IPS DF 19.7 (cell line): ENCODE measurements around the gene SMIM32.

ENCODE experiments used
- DNase-seq: peaks from one replicate; pipeline ENCODE4 v3.0.0-alpha.2; 2013; ENCODE audit warnings: low read depth, low spot score

SMIM32 gene

DNA sequence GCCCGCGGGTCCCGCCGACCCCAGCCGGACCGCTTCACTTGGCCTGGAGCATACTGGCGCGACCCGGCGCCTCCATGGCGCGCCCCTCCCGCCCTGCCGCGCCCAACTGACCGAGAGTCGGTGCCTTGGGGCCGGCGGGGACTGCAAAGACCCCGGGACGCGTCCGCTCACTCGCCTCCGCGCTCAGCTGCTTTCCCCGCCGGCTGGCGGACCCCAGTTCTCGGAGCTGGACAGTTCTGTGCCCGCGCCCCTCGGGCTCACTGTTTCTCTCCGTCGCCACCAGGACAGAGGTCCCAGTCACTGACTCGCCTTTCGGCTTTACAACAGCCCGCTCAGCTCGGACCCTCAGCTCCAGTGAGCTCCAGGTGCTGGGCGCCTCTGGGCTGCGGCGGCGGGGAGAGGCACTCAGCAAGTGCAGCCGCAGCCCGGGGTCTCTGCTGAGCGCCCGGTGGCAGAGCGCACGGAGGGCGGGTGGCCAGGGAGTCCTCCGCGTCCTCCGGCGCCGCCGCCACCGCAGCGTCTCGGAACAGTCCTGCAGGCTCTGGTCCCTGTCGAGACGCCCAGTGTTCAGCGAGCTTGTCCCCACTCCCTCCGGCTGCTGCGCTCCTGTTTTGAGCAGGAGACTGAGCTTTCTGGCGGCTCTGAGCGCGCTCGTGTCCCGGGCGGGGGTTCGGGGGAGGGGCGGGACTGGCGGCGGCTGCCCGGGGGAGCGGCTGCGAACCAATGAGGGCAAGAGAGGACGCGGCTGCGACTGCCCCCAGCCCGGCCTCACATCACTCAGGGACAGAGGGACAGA lies at the start of gene SMIM32:
TSS of gene SMIM32 (minus strand) at position 637 of the 796 bp plus-strand sequence. CDS start 638 bp downstream, outside the sequence.
- no peak for DNase-seq

GRCh38 chr5:136242611-136243010 lies 49.6 kb upstream of the SMIM32 start:
- no peak for DNase-seq

- DNase-seq: no peak
Measured at GRCh38 chr5:136242136-136242535, 49.2 kb upstream of the SMIM32 start.

DNA sequence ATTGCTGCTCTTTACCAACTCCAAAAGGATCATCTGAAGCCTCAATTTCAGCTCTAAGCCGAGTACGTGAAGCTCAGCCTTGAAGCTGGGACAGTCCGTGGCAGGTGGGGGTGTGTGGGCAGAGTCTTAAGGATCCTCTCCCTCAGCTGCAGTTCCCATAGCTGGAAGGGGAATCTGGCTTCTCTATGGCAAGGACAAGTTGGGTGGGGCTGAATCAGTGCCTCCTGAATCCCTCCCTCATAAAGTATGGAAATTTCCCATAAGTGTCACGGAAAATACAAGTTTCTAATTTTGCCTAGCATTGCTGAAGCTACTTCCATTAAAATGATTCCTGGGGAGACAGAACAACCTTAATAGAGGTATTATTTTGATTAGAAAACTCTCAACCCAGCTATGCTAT lies 47.9 kb upstream of the SMIM32 start:
- no peak for DNase-seq

DNA sequence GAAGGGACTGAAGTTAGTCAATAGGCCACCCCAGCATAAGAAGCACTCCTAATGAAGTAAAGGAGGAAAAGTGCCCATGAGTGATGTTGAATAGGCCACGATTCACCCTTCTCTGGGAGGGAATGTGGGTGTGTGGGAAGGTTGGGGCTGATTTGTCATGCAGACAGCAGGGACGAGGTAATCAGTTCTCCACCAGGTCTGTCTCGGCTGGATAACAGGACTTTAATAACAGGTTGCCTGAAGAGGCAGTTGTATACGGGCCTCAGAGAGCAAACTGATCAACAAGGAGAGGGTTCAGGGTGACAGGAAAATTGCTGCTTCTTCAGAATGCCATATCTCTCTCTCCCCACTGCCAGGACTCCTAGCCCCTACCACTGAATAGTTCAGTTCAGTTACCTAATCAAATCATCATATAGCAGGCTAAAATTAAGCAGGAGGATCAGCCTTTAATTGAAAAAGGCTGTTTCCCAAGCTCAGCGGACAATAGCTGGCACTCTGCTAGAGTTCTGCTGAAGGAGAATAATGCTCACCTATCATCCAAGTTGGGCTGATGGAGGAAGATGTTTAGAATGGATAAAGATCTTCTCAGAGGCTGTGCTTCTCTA lies 43.6 kb upstream of the SMIM32 start:
- DNase-seq: no peak

- DNase-seq: no peak
Measured at GRCh38 chr5:136235321-136235720, 42.4 kb upstream of the SMIM32 start.

GRCh38 chr5:136232316-136232715 lies 39.4 kb upstream of the SMIM32 start:
- DNase-seq: no peak

- no peak for DNase-seq
Measured at GRCh38 chr5:136230176-136230575, 37.2 kb upstream of the SMIM32 start.

DNA sequence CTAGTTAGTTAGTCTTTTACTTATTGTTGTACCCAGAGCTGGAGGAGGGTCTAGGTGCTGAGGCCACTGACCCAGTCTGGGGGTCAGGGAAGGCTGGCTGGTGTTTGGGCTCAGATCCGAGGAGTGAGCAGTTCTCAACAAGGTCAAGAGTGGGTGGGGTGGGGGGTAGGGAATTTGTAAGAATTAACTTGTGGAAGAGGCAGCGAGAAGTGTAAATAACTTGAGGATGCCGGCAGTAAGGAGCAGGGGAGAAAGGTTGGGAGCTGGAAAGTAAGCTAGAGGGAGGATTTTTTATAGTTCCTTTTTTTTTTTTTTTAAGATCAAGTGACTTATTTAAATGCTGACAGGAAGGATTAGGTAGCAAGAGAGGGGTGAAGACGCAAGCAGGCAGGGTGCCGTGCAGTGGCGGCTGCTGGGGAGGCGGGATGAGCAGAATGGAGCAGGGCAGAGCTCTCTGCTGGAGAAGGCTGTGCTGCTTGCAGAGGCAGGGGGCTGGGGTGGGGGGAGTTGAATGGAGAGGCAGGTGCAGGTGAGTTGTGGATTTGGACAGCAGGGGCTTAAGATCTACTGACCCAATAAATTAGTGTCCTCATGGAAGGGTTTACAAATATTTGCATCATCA lies 35.3 kb upstream of the SMIM32 start:
- DNase-seq: no peak

GRCh38 chr5:136226401-136226800 lies 33.4 kb upstream of the SMIM32 start:
- no peak for DNase-seq

GRCh38 chr5:136225796-136226195 lies 32.8 kb upstream of the SMIM32 start:
- DNase-seq: no peak

DNA sequence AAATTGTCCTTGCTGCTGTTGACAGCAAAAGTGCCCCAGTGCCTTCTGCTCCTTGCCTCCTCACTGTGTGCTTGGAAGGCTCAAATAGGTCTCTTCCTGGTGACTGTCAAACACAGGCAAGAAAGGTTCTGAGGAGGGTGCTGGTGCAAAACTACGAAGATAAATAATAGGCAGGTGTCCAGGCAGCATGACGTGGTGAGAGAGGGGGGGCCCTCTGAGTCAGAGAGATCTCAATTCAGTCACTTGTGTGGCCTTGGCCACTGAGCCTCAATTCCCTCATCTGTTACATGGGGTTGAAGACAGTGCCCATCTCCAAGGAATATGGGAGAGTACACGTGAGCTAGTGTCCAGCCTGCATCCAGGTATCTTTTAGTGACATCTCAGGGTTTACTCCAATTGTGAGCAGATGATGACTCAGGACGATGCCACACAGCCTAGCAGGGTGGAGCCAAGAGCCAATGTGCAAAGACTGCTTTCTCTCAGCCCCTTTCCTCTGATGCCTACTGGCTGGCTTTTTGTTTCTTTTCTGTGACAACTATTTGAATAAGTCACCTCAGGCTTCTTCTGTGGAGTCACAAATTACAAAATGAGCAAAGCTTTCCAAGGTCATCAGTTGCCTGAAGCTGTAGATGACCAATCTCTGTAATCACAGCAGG lies 29.7 kb upstream of the SMIM32 start:
- DNase-seq: no peak

DNA sequence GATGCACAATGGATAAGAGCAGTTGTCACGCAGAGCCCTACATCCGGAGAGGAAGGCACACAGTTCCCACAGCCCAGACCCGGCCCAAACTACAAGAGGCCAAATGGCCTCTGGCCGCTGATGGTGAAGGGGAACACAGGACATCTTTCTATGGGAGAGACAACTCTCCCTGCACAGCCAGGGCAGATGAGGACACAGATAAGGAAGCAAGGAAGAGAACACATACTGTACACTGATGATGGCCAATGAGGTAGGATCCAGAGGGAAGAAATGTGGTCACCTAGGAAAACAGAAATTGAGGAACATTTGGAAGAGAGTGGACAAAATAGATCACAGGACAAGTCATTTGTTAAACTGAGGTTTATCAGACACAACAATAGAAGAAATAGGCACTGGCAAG lies 28.4 kb upstream of the SMIM32 start:
- no peak for DNase-seq

- no peak for DNase-seq
Measured at GRCh38 chr5:136216230-136216629, 23.3 kb upstream of the SMIM32 start.

DNA sequence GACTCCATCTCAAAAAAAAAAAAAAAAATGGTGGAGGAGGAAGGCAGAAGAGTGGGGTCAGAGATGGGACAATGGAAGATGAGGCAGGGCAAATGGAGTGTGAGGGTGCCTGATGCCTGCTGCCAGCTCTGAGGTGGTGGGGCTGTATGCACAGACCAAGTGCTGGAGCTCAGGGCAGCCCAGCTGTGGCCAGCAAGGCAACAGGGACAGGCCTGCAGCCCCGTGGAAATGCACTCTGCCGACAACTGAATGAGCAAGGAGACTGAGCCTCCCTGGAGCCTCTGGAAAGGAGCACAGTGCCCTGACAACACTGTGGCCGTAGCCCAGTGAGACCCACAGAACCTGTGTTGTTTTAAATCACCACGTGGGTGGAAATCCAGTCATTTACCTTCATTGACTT lies 22.9 kb upstream of the SMIM32 start:
- no peak for DNase-seq

GRCh38 chr5:136213919-136214493 lies 21.0 kb upstream of the SMIM32 start:
- DNase-seq: no peak

DNA sequence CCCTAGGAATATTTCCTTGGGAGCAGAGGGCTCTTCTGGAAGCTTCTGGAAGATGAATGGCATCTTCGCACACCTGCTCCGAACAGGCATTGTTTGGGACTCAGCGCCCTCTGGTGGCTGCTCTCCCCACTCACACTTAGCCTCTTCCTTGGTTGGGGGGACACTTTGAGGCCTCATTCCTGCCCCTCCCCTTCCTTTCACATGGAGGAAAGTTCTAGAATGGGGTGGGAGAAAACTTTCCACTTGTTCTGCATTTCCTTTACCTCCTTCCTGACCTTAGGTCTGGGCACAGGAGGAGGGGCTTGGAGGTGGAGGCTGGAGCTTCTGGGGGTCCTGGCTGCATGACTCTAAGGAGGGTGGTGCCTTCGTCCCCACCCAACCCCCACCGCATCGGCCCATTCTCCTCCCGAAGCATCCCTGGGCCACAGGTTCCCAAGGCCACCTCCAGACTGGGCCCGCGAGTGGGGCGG lies 19.3 kb upstream of the SMIM32 start:
- DNase-seq: no peak

GRCh38 chr5:136211282-136212040 lies 18.5 kb upstream of the SMIM32 start:
- DNase-seq: no peak

DNA sequence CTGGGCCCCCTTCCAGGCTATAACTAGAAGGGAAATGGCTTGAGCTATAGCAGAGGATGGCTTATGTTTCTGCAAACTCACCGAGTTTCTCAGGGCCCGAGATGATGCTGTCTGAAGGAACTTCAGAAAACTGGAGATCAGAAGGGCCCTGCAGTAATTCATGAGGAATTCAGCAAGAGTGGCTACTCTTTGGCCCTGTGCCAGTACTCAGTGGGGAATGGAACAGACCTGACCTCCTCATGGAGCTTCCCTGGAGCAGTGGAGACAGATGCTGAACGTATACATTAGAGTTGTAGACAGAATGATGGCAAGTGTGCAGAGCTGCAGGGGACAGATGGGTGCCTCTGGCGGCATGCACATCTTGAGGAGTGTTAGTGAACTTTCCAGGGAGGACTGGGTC lies 17.3 kb upstream of the SMIM32 start:
- no peak for DNase-seq

DNA sequence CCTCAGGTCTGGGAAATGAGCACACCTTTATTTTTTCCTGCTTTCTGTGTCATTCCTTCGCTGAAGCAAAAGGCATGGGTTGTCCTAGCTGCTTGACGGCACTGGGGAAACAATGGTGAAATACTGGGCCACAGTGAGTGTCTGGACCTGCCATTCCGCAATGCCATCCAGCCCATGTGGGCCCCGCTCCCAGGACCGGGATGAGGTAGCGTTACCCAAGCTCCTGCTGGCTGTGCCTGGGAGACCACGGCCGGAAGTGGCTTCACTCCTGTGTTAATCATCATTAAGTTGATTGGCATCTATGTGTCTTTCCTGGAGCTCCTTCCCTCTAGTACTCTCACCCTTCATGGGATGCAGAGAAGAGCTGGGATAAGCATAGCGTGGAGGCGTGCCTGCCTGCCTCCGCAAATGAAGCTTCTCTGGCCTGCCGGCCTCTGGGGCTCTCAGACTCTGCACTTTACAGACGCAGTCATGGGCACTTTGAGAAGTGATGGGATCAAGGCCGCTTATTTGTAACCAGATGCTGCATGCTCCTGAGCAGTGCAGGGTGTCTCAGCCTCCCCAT lies 16.5 kb upstream of the SMIM32 start:
- no peak for DNase-seq

DNA sequence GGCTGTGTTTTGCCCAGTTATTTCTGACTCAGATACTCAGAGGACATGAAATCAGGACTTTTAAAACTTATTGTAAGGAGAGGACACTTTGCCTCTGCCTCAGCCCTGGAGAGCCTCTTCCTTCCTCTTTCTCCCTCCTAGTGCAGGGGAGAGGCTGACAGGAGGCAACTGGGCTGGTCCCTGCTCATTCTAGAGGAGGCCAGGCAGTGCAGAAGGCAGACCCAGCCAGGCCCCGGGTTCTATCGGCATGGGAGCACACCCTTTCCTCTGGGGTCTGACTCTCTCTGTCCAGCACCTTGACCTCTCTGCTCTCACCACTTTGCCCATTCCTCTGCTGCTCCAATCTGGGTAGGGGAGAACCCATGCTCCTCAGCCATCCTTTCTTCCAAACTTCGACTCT lies 16.0 kb upstream of the SMIM32 start:
- no peak for DNase-seq
